Rectal smooth muscle tissue (tissue), 1 donor: Measurements from ENCODE around the gene PRSS56.

ENCODE experiments used
- H3K27ac ChIP-seq: one replicate; pipeline ENCODE4 v1.7.0; 2013; ENCODE audit warnings: low read depth, low read length, inconsistent platforms
- H3K27me3 ChIP-seq: one replicate; pipeline ENCODE4 v1.7.0; 2013; ENCODE audit warnings: low read length; ENCODE audit not compliant: control insufficient read depth, insufficient read depth
- H3K36me3 ChIP-seq: one replicate; pipeline ENCODE4 v1.7.0; 2013; ENCODE audit warnings: low read length; ENCODE audit not compliant: control insufficient read depth, insufficient read depth
- H3K4me1 ChIP-seq: one replicate; pipeline ENCODE4 v1.7.0; 2013; ENCODE audit warnings: low read length; ENCODE audit not compliant: control insufficient read depth, insufficient read depth
- H3K4me3 ChIP-seq: one replicate; pipeline ENCODE4 v1.7.0; 2013; ENCODE audit warnings: low read length
- H3K9ac ChIP-seq: one replicate; pipeline ENCODE4 v1.7.0; 2013; ENCODE audit warnings: low read length

The PRSS56 gene

DNA sequence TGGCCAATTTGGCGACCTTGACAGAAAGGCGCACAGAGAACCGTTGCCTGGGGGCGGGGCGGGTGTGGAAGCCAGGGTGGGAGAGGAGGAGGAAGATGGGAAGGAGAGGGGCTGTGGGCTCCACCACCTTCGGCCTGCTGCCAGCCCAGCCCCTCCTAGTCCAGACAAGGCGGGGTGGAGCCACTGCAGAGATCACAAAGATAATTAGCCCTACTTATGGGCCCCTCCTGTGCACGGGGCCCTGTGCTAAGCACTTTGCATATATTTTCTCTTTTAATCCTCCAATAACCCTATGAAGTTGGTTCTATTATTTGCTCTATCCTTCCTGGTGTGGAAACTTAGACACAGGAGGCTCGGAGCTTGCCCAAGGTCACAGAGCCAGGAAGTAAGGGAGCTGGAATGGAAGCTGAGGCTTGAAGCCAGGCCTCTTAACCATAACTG lies 18.8 kb upstream of the PRSS56 start:
- Histone ChIP-seq H3K36me3 (no peaks in the 10 kb centered on the region), H3K9ac (no peak overlapping the region), H3K27me3 (peaks cover 2% of the 10 kb centered on the region), H3K27ac (no peak overlapping the region), H3K4me1 (no peaks in the 10 kb centered on the region), H3K4me3 (no peak overlapping the region)

DNA sequence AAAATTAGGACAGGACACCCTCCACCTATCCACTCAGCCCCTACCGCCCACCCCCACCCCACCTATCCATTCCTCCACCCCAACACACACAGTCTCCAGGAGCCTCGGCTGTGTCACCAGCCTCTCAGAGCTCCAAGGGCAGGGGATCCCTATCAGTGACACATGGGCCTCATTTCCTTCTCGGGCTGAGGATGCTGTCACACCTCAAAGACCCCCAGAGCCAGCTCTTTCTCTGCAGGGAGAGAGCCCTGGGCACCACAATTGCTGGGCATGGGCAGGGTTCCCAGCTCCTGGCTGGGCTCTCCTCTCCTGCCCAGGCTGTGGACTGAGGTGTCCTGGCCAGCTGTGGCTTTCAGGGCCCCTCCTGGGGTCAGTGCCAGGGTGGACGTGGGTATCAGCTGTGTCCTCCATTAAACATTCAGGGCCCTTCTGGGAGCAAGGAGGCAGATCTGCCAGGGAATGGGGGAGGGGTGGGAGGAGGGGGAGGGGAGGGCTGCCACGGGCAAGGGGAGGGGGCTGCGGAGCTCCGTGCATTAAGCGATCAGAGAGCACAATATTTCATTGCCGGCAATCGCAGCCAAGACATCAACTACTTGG lies 18.3 kb upstream of the PRSS56 start:
- Histone ChIP-seq H3K9ac (no peak overlapping the region), H3K4me3 (no peak overlapping the region), H3K36me3 (no peaks in the 10 kb centered on the region), H3K4me1 (no peaks in the 10 kb centered on the region), H3K27ac (no peak overlapping the region), H3K27me3 (peaks cover 2% of the 10 kb centered on the region)

DNA sequence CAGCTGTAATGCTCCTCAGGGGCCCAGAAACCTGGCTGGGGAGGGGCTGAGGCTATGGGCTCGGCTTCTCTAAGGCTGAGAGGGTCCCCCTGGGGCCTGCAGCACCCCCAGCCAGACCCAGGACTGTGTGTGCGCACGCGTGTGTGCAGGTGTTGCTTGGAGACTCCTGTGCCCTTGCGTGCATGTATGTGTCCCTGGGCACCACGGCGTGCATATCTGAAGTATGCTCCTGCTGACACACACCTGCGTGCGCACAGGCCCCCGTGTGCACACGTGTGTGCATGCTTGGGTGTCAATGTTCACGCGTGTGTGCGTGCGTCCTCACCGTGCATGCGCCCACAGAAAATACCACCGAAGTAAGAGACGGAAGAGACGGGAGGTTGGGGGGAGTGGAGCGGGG lies 17.7 kb upstream of the PRSS56 start:
- H3K4me1 ChIP-seq: no peaks in the 10 kb centered on the region
- no peak overlapping the region for H3K4me3 ChIP-seq
- no peaks in the 10 kb centered on the region for H3K36me3 ChIP-seq
- peaks cover 2% of the 10 kb centered on the region for H3K27me3 ChIP-seq
- no peak overlapping the region for H3K9ac ChIP-seq
- no peak overlapping the region for H3K27ac ChIP-seq

DNA sequence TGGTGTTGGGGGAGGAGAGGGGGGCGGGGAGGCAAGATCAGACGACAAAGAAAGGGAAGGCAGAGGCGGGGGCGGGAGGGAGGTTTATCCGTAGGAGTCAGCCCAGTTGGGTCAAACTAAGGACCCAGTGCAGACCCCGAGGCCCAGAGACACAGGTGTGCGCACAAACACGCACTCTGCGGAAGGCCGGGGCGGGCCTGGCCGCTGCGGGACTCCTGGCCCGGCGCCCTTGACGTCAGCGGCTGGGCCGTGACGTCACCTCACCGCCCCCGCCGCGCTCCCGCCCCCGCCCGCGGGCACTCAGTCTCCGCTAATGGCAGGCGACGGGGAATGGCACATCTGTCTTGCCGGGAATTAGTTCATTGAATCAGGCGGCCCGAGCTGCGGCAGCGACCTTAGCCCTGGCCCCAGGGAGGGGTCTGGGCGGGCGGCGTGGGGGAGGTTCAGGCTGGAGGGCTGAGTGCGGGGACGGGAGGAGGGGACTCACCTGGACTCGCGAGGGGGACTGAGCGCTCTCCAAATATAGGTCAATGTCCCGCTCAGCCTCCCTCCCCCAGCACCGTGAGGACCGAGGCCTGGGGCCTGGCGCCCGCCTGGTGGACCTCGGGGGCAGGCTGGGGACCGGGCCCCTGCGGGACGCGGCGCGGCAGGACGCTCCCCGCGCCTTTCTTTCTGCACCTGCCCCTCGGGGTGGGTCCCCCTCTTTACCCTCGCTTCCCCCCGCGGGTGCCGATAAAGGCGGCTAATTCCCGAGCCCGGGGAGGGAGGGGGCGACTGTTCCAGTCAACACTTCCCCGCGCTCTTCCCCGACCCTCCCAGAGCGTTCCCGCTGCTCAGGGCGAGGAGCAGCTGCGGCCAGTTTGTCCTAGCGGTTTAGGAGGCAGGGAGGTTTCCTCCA lies 17.0 kb upstream of the PRSS56 start:
- H3K4me3 ChIP-seq: peak overlapping the region; percentile 51

DNA sequence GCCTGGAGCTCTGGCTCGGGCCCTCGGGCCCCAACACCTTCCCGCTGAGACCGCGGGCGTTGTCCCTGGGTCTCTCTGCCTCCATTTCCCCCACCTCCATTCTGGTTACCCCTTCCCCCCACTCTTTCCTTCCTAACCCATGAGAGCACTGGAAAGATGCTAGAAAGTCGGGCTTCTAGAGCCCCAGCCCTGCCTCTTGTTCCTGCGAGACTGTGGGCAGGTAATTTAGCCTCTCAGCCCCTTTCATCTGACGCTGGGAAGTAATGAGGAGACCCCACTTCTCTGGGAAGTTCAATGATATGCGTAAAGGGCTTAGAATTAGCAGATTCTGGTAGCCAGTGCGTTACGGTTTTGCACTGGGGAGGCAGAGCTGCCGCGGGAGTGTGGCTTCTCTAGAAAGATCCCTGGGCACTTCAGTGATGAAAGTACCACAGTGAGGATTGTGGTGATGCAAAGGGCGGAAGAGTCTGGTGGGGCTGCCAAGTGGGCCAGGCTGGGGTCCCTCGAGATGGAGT lies 16.3 kb upstream of the PRSS56 start:
- peaks cover 5% of the 10 kb centered on the region for H3K27me3 ChIP-seq
- H3K36me3 ChIP-seq: no peaks in the 10 kb centered on the region
- peak overlapping the region; percentile 7 for H3K9ac ChIP-seq
- H3K27ac ChIP-seq: no peak overlapping the region
- no peaks in the 10 kb centered on the region for H3K4me1 ChIP-seq
- peak overlapping the region; percentile 51 for H3K4me3 ChIP-seq

More for the DNA sequence above, 17.0 kb upstream of the PRSS56 start:
- peak overlapping the region; percentile 7 for H3K9ac ChIP-seq
- H3K4me1 ChIP-seq: no peaks in the 10 kb centered on the region
- H3K27me3 ChIP-seq: peaks cover 2% of the 10 kb centered on the region
- no peaks in the 10 kb centered on the region for H3K36me3 ChIP-seq
- H3K27ac ChIP-seq: no peak overlapping the region

DNA sequence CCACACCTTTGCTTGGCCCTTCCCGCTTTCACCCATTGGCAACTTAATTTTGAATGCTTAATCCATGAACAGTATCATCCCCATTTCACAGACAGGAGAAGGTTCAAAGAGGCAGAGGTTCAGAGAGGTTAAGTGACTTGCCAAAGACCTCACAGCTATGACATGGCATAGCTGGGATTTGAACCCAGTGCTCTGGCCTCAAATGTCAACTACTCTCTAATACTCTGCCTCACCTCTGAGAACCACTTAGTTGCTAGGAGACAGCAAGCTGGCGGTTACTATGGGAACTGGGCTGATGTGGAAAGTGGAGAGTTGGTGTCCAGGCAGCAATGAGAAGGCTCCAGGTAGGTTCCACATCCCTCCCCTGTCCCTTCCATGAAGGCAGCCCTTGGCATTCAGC lies 15.8 kb upstream of the PRSS56 start:
- no peaks in the 10 kb centered on the region for H3K36me3 ChIP-seq
- no peak overlapping the region for H3K9ac ChIP-seq
- H3K4me1 ChIP-seq: no peaks in the 10 kb centered on the region
- H3K4me3 ChIP-seq: no peak overlapping the region
- H3K27me3 ChIP-seq: peaks cover 5% of the 10 kb centered on the region
- no peak overlapping the region for H3K27ac ChIP-seq

DNA sequence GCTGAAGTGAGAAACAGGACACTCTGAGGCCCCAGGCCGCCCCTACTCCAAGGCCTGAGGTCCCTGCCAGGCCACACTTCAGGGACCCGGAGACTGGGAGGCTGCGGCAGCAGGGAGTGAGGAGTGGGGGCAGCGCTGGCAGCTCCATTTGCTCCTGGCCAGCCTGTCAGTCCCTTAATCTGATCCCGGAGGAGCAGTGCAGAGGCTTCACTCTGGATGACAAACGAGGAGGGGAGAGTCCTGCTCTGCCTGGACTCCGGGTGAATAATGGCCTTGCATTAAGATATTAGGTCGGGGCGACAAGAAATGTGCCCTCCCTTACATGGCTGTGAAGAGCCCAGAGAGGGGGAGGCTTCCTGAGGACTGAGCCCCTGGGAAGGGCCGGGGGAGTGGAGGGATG lies 14.3 kb upstream of the PRSS56 start:
- Histone ChIP-seq H3K36me3 (no peaks in the 10 kb centered on the region), H3K27ac (no peak overlapping the region), H3K9ac (no peak overlapping the region), H3K4me1 (no peaks in the 10 kb centered on the region), H3K4me3 (no peak overlapping the region), H3K27me3 (peaks cover 5% of the 10 kb centered on the region)

DNA sequence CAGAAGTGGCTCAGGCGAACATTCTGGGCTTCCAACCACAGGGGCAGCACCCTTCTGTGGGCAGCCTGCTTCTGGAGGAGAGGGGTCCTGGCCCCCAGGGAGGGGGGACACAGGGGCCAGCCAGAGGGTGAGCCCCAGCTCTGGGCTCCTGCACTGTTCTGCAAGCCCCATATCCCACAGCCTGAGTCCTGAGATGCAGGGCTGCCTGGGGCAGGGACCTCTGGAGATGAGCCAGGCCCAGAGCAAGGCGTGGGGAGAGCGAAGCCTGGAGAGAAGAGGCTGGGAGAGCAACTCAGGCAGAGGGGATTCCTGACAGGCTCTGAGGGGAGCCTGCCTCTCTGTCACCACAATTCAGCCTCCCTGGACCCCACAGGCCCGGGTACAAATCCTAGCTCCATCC lies 13.5 kb upstream of the PRSS56 start:
- Histone ChIP-seq H3K36me3 (no peaks in the 10 kb centered on the region), H3K4me1 (no peaks in the 10 kb centered on the region), H3K27ac (no peak overlapping the region), H3K27me3 (peaks cover 5% of the 10 kb centered on the region), H3K4me3 (no peak overlapping the region), H3K9ac (no peak overlapping the region)

DNA sequence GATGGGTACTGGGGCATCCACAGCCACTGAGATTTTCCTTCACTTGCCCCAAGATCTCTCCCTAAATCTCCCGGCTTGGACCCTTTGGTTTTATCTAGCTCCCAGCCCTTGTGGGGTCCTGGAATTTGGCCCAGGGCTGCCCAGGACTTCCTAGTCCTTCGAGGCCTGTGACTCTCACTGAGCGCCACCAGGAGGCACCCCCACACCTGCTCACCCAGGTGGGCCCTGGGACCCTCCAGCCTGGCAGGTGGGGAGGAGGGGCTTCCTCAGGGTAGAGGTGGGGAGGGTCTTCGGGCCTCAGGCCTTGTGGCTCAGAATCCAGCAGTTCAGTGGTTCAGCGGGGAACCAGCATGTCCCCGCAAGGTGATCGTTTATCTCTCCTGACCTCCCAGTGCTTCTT lies 11.9 kb upstream of the PRSS56 start:
- peaks cover 5% of the 10 kb centered on the region for H3K27me3 ChIP-seq

DNA sequence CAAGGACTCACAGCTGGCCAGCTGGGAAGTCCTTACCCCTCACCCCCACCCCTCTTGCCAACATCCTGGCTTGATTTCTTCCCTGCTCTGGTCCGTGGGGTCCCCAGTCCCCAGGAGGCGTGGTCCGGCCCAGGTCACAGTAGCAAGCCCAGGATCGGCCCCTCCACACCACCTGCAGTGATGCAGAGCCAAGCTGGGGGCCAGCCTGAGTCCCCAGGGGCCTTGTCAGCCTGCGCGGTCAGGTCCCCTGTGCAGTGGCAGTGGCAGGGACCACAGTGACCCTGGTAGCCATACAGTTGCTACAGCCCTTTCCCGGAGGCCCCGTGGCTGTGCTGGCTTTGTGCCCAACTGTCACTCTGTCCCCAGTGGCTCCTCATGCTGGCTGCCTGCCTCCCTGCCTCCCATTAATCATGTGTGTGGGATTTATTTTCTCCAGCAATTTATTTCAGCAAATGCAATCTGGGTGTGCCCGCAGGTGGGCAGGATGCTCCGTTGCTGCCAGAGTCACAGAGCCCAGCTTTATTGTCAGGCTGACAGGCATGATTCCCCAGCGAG lies 8.8 kb upstream of the PRSS56 start:
- Histone ChIP-seq H3K27me3 (peaks cover 3% of the 10 kb centered on the region), H3K4me3 (no peak overlapping the region), H3K36me3 (no peaks in the 10 kb centered on the region), H3K4me1 (no peaks in the 10 kb centered on the region), H3K27ac (no peak overlapping the region), H3K9ac (no peak overlapping the region)

More for the DNA sequence above, 11.9 kb upstream of the PRSS56 start:
- H3K36me3 ChIP-seq: no peaks in the 10 kb centered on the region
- H3K9ac ChIP-seq: no peak overlapping the region
- no peak overlapping the region for H3K27ac ChIP-seq
- no peak overlapping the region for H3K4me3 ChIP-seq
- H3K4me1 ChIP-seq: no peaks in the 10 kb centered on the region

DNA sequence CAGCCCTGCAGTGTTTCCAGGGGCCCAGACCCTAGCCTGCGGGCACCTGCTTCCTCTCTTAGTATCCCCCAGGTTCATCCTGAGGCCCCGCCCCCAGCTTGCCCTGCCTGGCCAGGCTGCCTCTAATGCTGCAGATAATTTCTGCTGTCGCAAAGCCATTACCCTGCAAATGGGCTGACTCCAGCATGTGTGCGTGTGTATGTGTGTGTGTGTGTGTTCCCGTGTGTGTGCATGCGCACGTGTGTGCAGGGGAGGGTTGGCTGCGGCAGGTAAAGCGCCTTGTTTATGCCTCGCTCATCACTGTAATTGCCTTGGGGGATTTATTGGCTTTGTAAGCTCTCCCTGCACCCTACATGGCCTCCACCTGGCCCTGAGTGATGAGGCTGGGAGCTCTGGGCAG lies 7.6 kb upstream of the PRSS56 start:
- no peaks in the 10 kb centered on the region for H3K36me3 ChIP-seq
- no peak overlapping the region for H3K9ac ChIP-seq
- no peak overlapping the region for H3K27ac ChIP-seq
- peaks cover 3% of the 10 kb centered on the region for H3K27me3 ChIP-seq
- H3K4me3 ChIP-seq: no peak overlapping the region
- no peaks in the 10 kb centered on the region for H3K4me1 ChIP-seq

DNA sequence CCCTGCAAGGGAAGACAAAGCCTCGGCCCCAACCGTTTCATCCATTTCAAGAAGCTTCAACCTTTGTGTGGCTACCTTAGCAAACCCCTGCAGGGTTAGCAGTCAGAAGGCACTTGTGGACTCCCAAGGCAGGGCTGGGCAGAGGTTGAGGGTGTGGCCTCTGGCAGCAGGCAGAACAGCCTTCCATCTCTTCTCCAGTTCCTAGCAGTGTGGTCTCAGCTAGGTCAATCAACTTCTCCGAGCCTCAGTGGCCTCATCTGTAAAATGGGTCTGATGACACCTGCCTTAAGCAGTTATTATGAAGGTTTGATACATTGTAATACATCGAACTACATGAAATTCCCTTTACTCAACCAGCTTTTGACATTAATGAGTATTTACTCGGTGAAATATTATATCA lies 6.8 kb upstream of the PRSS56 start:
- Histone ChIP-seq H3K27ac (no peak overlapping the region), H3K36me3 (no peaks in the 10 kb centered on the region), H3K9ac (no peak overlapping the region), H3K27me3 (peaks cover 3% of the 10 kb centered on the region), H3K4me1 (no peaks in the 10 kb centered on the region), H3K4me3 (no peak overlapping the region)
